Activated T-helper 2 cell treated with anti-CD3 and anti-CD28 coated beads, Interferon-gamma antibody, Interleukin-2, Interleukin-4, amounts not matched to agents 10 μg/mL and 5 μg/mL and 100 μg/mL, durations not matched to agents 14 hours and 24 hours and 36 hours (primary cell): ENCODE measurements around the gene GNB5. TPM values are rescaled to one million over a fixed set of nuclear protein-coding genes. Genes with fewer than 3 reads are reported as not detected.
"Not testable (repeated sequence)": the region's sequence is repeated elsewhere in the genome, so short reads cannot be mapped to it uniquely, and the experiment has no call there.

Source experiments
- DNase-seq: peaks from one replicate; pipeline ENCODE4 v3.0.0; 2021; ENCODE audit warnings: low spot score
- H3K27ac Mint-ChIP-seq: one replicate; pipeline ENCODE4 v1.8.0; 2021; ENCODE audit warnings: mixed read lengths
- H3K27me3 Mint-ChIP-seq: one replicate; pipeline ENCODE4 v1.8.0; 2021; ENCODE audit warnings: low read depth, mixed read lengths
- H3K36me3 Mint-ChIP-seq: one replicate; pipeline ENCODE4 v1.8.0; 2021; ENCODE audit warnings: low read depth, mixed read lengths
- H3K4me1 Mint-ChIP-seq: one replicate; pipeline ENCODE4 v1.8.0; 2021; ENCODE audit warnings: low read depth, mixed read lengths
- H3K4me3 Mint-ChIP-seq: one replicate; pipeline ENCODE4 v1.8.0; 2021; ENCODE audit warnings: low read depth, mild to moderate bottlenecking, moderate library complexity, mixed read lengths
- H3K9me3 Mint-ChIP-seq: one replicate; pipeline ENCODE4 v1.8.0; 2021; ENCODE audit warnings: mixed read lengths
- intact Hi-C: fragments of 100-400 bp; cut with micrococcal nuclease; formaldehyde crosslinking; loops from one replicate; pipeline ENCODE4 v1.15.1; 2023
- total RNA-seq: library from RNA; stranded (reverse); gene quantifications from 2 replicates; pipeline ENCODE4 v1.2.3, GENCODE V29; 2022

GNB5 gene
- total RNA-seq, 1 donor from 2014 or later: 25.8 TPM

- Mint-ChIP-seq H3K4me1 (peaks cover 11% of the 10 kb centered on the region), H3K4me3 (no peak overlapping the region), H3K27me3 (peaks cover 22% of the 10 kb centered on the region), H3K36me3 (no peaks in the 10 kb centered on the region), H3K9me3 (no peaks in the 10 kb centered on the region), H3K27ac (no peak overlapping the region)
- no peak for DNase-seq
- intact Hi-C loops: no loop called here
Measured at GRCh38 chr15:52106641-52107040, 84.6 kb downstream of the GNB5 start.

- Mint-ChIP-seq H3K36me3 (no peaks in the 10 kb centered on the region), H3K4me3 (no peak overlapping the region), H3K27me3 (peaks cover 15% of the 10 kb centered on the region), H3K27ac (no peak overlapping the region), H3K4me1 (peaks cover 11% of the 10 kb centered on the region), H3K9me3 (no peaks in the 10 kb centered on the region)
- DNase-seq: no peak
- intact Hi-C loops: no loop called here
Measured at GRCh38 chr15:52105846-52106245, 85.3 kb downstream of the GNB5 start.

GRCh38 chr15:52104532-52105004 is 86.6 kb downstream of the GNB5 start:
- DNase-seq: no peak
- Mint-ChIP-seq H3K4me1 (peaks cover 5% of the 10 kb centered on the region), H3K27me3 (peaks cover 6% of the 10 kb centered on the region), H3K9me3 (no peaks in the 10 kb centered on the region), H3K27ac (no peak overlapping the region), H3K36me3 (no peaks in the 10 kb centered on the region), H3K4me3 (no peak overlapping the region)
- intact Hi-C loops: no loop called here

DNA sequence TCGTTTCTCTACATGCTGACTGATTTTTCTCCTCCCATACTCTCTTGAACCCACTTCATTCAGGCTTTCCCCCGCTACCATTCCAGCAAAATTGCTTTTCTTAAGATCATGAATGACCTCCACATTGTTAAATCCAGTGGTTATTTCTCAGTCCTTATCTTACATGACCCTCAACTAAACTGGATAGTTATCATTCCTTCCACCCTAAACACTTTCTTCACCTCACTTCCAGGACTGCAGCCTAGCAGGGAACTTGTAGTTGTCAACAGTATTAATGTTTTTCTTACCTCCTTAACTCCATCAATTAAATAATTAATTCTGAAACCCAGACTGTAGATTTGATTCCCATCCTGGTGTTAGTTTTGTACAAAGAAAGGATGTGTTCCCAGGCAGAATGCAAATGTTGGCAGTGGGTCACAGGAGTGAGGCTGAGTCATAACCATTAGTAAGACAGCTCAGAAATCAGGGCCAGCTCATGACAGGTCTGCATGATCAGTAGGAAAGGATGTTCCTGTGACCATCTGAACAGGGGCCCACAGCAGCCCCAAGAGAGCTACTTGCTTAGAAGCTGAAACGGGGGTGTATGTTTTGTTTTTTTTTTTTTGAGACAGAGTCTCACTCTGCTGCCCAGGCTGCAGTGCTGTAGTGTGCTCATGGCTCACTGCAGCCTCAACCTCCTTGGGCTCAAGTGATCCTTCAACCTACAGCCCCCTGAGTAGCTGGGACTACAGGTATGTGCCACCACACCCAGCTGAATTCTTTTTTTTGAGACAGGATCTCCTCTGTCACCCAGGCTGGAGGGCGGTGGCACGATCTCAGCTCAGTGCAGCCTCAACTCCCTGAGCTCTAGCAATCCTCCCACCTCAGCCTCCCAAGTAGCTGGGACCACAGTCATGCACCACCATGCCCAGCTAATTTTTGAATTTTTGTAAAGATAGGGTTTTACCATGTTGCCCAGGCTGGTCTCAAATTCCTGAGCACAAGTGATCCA is 87.7 kb downstream of the GNB5 start:
- intact Hi-C loops: no loop called here
- H3K4me3 Mint-ChIP-seq: no peak overlapping the region
- H3K9me3 Mint-ChIP-seq: no peaks in the 10 kb centered on the region
- peaks cover 5% of the 10 kb centered on the region for H3K4me1 Mint-ChIP-seq
- DNase-seq: no peak
- H3K27me3 Mint-ChIP-seq: peaks cover under 1% of the 10 kb centered on the region
- H3K27ac Mint-ChIP-seq: no peak overlapping the region
- H3K36me3 Mint-ChIP-seq: no peaks in the 10 kb centered on the region

GRCh38 chr15:52102463-52102862 is 88.7 kb downstream of the GNB5 start:
- Mint-ChIP-seq H3K9me3 (no peaks in the 10 kb centered on the region), H3K4me3 (no peak overlapping the region), H3K27me3 (no peaks in the 10 kb centered on the region), H3K27ac (no peak overlapping the region), H3K4me1 (peaks cover 5% of the 10 kb centered on the region), H3K36me3 (no peaks in the 10 kb centered on the region)
- no peak for DNase-seq
- intact Hi-C loops: no loop called here

- Mint-ChIP-seq H3K27me3 (peaks cover 4% of the 10 kb centered on the region), H3K4me1 (peaks cover 8% of the 10 kb centered on the region), H3K27ac (no peak overlapping the region), H3K4me3 (no peak overlapping the region), H3K36me3 (no peaks in the 10 kb centered on the region), H3K9me3 (no peaks in the 10 kb centered on the region)
- DNase-seq: no peak
- intact Hi-C loops: no loop called here
Measured at GRCh38 chr15:52101542-52102323, 89.5 kb downstream of the GNB5 start.

- no peak overlapping the region for H3K27ac Mint-ChIP-seq
Measured at GRCh38 chr15:52100807-52101442, 90.3 kb downstream of the GNB5 start.

GRCh38 chr15:52099651-52100272 is 91.4 kb downstream of the GNB5 start:
- Mint-ChIP-seq H3K4me3 (no peak overlapping the region), H3K9me3 (no peaks in the 10 kb centered on the region), H3K27me3 (peaks cover 14% of the 10 kb centered on the region), H3K27ac (no peak overlapping the region), H3K4me1 (peaks cover 11% of the 10 kb centered on the region), H3K36me3 (no peaks in the 10 kb centered on the region)
- intact Hi-C loops: no loop called here
- DNase-seq: no peak

More at GRCh38 chr15:52100807-52101442, 90.3 kb downstream of the GNB5 start:
- no peak for DNase-seq
- intact Hi-C loops: no loop called here
- H3K4me3 Mint-ChIP-seq: no peak overlapping the region
- peaks cover 6% of the 10 kb centered on the region for H3K27me3 Mint-ChIP-seq
- H3K9me3 Mint-ChIP-seq: no peaks in the 10 kb centered on the region
- peaks cover 8% of the 10 kb centered on the region for H3K4me1 Mint-ChIP-seq
- no peaks in the 10 kb centered on the region for H3K36me3 Mint-ChIP-seq

GRCh38 chr15:52098323-52098722 is 92.9 kb downstream of the GNB5 start:
- Mint-ChIP-seq H3K4me3 (no peak overlapping the region), H3K27ac (no peak overlapping the region), H3K36me3 (no peaks in the 10 kb centered on the region), H3K9me3 (no peaks in the 10 kb centered on the region), H3K27me3 (peaks cover 14% of the 10 kb centered on the region), H3K4me1 (peaks cover 8% of the 10 kb centered on the region)
- no peak for DNase-seq
- intact Hi-C loops: no loop called here

GRCh38 chr15:52097180-52097579 is 94.0 kb downstream of the GNB5 start:
- no peak for DNase-seq
- H3K9me3 Mint-ChIP-seq: no peaks in the 10 kb centered on the region
- peaks cover 14% of the 10 kb centered on the region for H3K27me3 Mint-ChIP-seq
- peaks cover 6% of the 10 kb centered on the region for H3K4me1 Mint-ChIP-seq
- no peak overlapping the region for H3K4me3 Mint-ChIP-seq
- no peak overlapping the region for H3K27ac Mint-ChIP-seq
- no peaks in the 10 kb centered on the region for H3K36me3 Mint-ChIP-seq
- intact Hi-C loops: no loop called here

DNA sequence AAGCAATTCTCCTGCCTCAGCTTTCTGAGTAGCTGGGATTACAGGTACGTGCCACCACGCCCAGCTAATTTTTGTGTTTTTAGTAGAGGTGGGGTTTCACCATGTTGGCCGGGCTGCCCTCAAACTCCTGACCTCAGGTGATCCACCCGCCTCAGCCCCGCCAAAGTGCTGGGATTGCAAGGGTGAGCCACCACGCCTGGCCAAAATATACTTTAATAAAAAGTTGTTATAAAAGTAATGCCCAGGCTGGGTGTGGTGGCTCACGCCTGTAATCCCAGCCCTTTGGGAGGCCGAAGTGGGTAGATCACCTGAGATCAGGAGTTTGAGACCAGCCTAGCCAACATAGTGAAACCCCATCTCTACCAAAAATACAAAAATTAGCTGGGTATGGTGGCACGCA is 94.7 kb downstream of the GNB5 start:
- H3K4me1 Mint-ChIP-seq, H3K4me3 Mint-ChIP-seq, DNase-seq, intact Hi-C loops, H3K36me3 Mint-ChIP-seq, H3K9me3 Mint-ChIP-seq, H3K27ac Mint-ChIP-seq: not testable (repeated sequence)
- peaks cover 14% of the 10 kb centered on the region for H3K27me3 Mint-ChIP-seq

- Mint-ChIP-seq H3K4me1 (peaks cover 6% of the 10 kb centered on the region), H3K9me3 (no peaks in the 10 kb centered on the region), H3K36me3 (no peaks in the 10 kb centered on the region), H3K27me3 (peaks cover 14% of the 10 kb centered on the region), H3K27ac (no peak overlapping the region), H3K4me3 (no peak overlapping the region)
- intact Hi-C loops: no loop called here
- DNase-seq: no peak
Measured at GRCh38 chr15:52095597-52096262, 95.5 kb downstream of the GNB5 start.
